ENCODE data around the gene MGAT5.

Gene MGAT5

GRCh38 chr2:134369220-134369902 lies 115.5 kb downstream of the MGAT5 start:
- ATAC-seq (no peak), DNase-seq (no peak)

GRCh38 chr2:134370655-134371445 lies 117.0 kb downstream of the MGAT5 start:
- ATAC-seq (no peak), DNase-seq (no peak)

GRCh38 chr2:134372141-134372540 lies 118.3 kb downstream of the MGAT5 start:
- DNase-seq, result no peak
- no peak for ATAC-seq

- no peak for DNase-seq
- no peak for ATAC-seq
Observed at GRCh38 chr2:134372611-134373131, 118.8 kb downstream of the MGAT5 start.

GRCh38 chr2:134375935-134376334 lies 122.1 kb downstream of the MGAT5 start:
- ATAC-seq, result no peak
- DNase-seq, result no peak

- no peak for ATAC-seq
- no peak for DNase-seq
Observed at GRCh38 chr2:134377730-134378129, 123.9 kb downstream of the MGAT5 start.

GRCh38 chr2:134379293-134379692 lies 125.4 kb downstream of the MGAT5 start:
- ATAC-seq (no peak), DNase-seq (no peak)

GRCh38 chr2:134379722-134380121 lies 125.8 kb downstream of the MGAT5 start:
- ATAC-seq, result no peak
- DNase-seq, result no peak

GRCh38 chr2:134381141-134381540 lies 127.3 kb downstream of the MGAT5 start:
- DNase-seq (no peak), ATAC-seq (no peak)

- ATAC-seq, result no peak
- DNase-seq, result no peak
Observed at GRCh38 chr2:134384131-134384530, 130.3 kb downstream of the MGAT5 start.

GRCh38 chr2:134385195-134385594 lies 131.3 kb downstream of the MGAT5 start:
- DNase-seq (no peak), ATAC-seq (no peak)

- ATAC-seq, result no peak
Observed at GRCh38 chr2:134386310-134386709, 132.4 kb downstream of the MGAT5 start.

GRCh38 chr2:134389381-134389780 lies 135.5 kb downstream of the MGAT5 start:
- DNase-seq (no peak), ATAC-seq (no peak)

More at GRCh38 chr2:134386310-134386709, 132.4 kb downstream of the MGAT5 start:
- DNase-seq, result no peak

GRCh38 chr2:134391751-134392160 lies 137.9 kb downstream of the MGAT5 start:
- ATAC-seq (peak; percentile 55), DNase-seq (no peak)

- DNase-seq, result no peak
- no peak for ATAC-seq
Observed at GRCh38 chr2:134392442-134393074, 138.7 kb downstream of the MGAT5 start.

- ATAC-seq, result no peak
- no peak for DNase-seq
Observed at GRCh38 chr2:134393075-134393461, 139.2 kb downstream of the MGAT5 start.

GRCh38 chr2:134395779-134396178 lies 141.9 kb downstream of the MGAT5 start:
- DNase-seq, result no peak
- no peak for ATAC-seq

- ATAC-seq (no peak), DNase-seq (no peak)
Observed at GRCh38 chr2:134396493-134396892, 142.6 kb downstream of the MGAT5 start.

GRCh38 chr2:134397146-134397896 lies 143.4 kb downstream of the MGAT5 start:
- no peak for ATAC-seq
- no peak for DNase-seq

GRCh38 chr2:134398300-134398699 lies 144.4 kb downstream of the MGAT5 start:
- no peak for DNase-seq
- ATAC-seq, result no peak

GRCh38 chr2:134399096-134399495 lies 145.2 kb downstream of the MGAT5 start:
- ATAC-seq (no peak), DNase-seq (no peak)

- ATAC-seq (no peak), DNase-seq (no peak)
Observed at GRCh38 chr2:134401081-134401497, 147.2 kb downstream of the MGAT5 start.
